GM08714 (cell line): ENCODE results near the gene PLCXD1.
"Not testable (repeated sequence)": the region's sequence is repeated elsewhere in the genome, so short reads cannot be mapped to it uniquely, and the experiment has no call there.

Source experiments
- H3K4me3 ChIP-seq: fragments of 200-500 bp; sonication (Bioruptor generic); 2 replicates; pipeline ENCODE4 v1.5.1; 2014; ENCODE audit warnings: mild to moderate bottlenecking, low read length, inconsistent platforms
- ZNF274 ChIP-seq: IDR thresholded peaks from 2 replicates; pipeline ENCODE4 v1.6.1; 2012; ENCODE audit warnings: mild to moderate bottlenecking, low read depth, low read length

Gene PLCXD1

GRCh38 chrX:329291-329910, 48.2 kb downstream of the PLCXD1 start:
- TF ChIP-seq ZNF274, result no peak
- no peak overlapping the region for H3K4me3 ChIP-seq

- not testable (repeated sequence) for H3K4me3 ChIP-seq
Measured at GRCh38 chrX:330141-330725, 49.1 kb downstream of the PLCXD1 start.

- TF ChIP-seq ZNF274, result no peak
- no peak overlapping the region for H3K4me3 ChIP-seq
Measured at GRCh38 chrX:330726-331150, 49.6 kb downstream of the PLCXD1 start.

- TF ChIP-seq ZNF274, result no peak
- no peak overlapping the region for H3K4me3 ChIP-seq
Measured at GRCh38 chrX:331151-331824, 50.1 kb downstream of the PLCXD1 start.

GRCh38 chrX:331825-332495, 50.8 kb downstream of the PLCXD1 start:
- TF ChIP-seq ZNF274, result no peak

GRCh38 chrX:332496-332860, 51.3 kb downstream of the PLCXD1 start:
- H3K4me3 ChIP-seq, result no peak overlapping the region
- no peak for TF ChIP-seq ZNF274

More at GRCh38 chrX:331825-332495, 50.8 kb downstream of the PLCXD1 start:
- H3K4me3 ChIP-seq, result no peak overlapping the region

- H3K4me3 ChIP-seq, result no peak overlapping the region
- no peak for TF ChIP-seq ZNF274
Measured at GRCh38 chrX:332916-333610, 51.9 kb downstream of the PLCXD1 start.

- no peak for TF ChIP-seq ZNF274
- H3K4me3 ChIP-seq, result no peak overlapping the region
Measured at GRCh38 chrX:333611-334311, 52.6 kb downstream of the PLCXD1 start.

GRCh38 chrX:334331-334891, 53.2 kb downstream of the PLCXD1 start:
- TF ChIP-seq ZNF274, result no peak
- H3K4me3 ChIP-seq, result no peak overlapping the region

- TF ChIP-seq ZNF274, result no peak
- no peak overlapping the region for H3K4me3 ChIP-seq
Measured at GRCh38 chrX:334971-335757, 54.0 kb downstream of the PLCXD1 start.

- no peak overlapping the region for H3K4me3 ChIP-seq
- TF ChIP-seq ZNF274, result no peak
Measured at GRCh38 chrX:335758-336155, 54.6 kb downstream of the PLCXD1 start.

GRCh38 chrX:336227-336626, 55.0 kb downstream of the PLCXD1 start:
- no peak for TF ChIP-seq ZNF274
- no peak overlapping the region for H3K4me3 ChIP-seq

GRCh38 chrX:337331-337831, 56.2 kb downstream of the PLCXD1 start:
- no peak for TF ChIP-seq ZNF274
- no peak overlapping the region for H3K4me3 ChIP-seq
